SK-N-SH treated with all-trans-retinoic acid at 6 μM for 48 hours (cell line): ENCODE results near the gene TNS3.
"Not testable (repeated sequence)": the region's sequence is repeated elsewhere in the genome, so short reads cannot be mapped to it uniquely, and the experiment has no call there.

Experiments used
- ATAC-seq: fragments of 200-7000 bp; cut with Tn5 transposase; 3 replicates; pipeline ENCODE4 v1.9.1; 2020; ENCODE audit warnings: mild to moderate bottlenecking, moderate library complexity
- ARNTL ChIP-seq: fragments of 450-650 bp; formaldehyde crosslinking; IDR thresholded peaks from 2 replicates; pipeline ENCODE4 v1.5.0; 2020; ENCODE audit warnings: low read depth, mild to moderate bottlenecking, moderate library complexity, borderline replicate concordance
- BACH2 ChIP-seq: fragments of 250-450 bp; sonication (Bioruptor Pico); IDR thresholded peaks from 2 replicates; pipeline ENCODE4 v1.9.0; 2021; ENCODE audit warnings: mild to moderate bottlenecking, borderline replicate concordance
- CREB5 ChIP-seq: fragments of 250-450 bp; sonication (Bioruptor Pico); IDR thresholded peaks from 2 replicates; pipeline ENCODE4 v1.5.1; 2020; ENCODE audit warnings: low read depth, mild to moderate bottlenecking, moderate library complexity
- CSDC2 ChIP-seq: fragments of 250-450 bp; sonication (Bioruptor Pico); IDR thresholded peaks from 2 replicates; pipeline ENCODE4 v1.5.0; 2020; ENCODE audit warnings: mild to moderate bottlenecking, moderate library complexity
- GLIS3 ChIP-seq: fragments of 250-450 bp; sonication (Bioruptor Pico); IDR thresholded peaks from 2 replicates; pipeline ENCODE4 v1.5.0; 2020; ENCODE audit warnings: mild to moderate bottlenecking, moderate library complexity
- ISL1 ChIP-seq: fragments of 250-450 bp; sonication (Bioruptor Pico); IDR thresholded peaks from 2 replicates; pipeline ENCODE4 v2.1.2; 2022; ENCODE audit warnings: mild to moderate bottlenecking, moderate library complexity
- OSR1 ChIP-seq: fragments of 250-450 bp; sonication (Bioruptor Pico); IDR thresholded peaks from 2 replicates; pipeline ENCODE4 v1.8.0; 2022; ENCODE audit warnings: moderate library complexity, mild to moderate bottlenecking, inconsistent platforms
- PPARA ChIP-seq: fragments of 250-450 bp; sonication (Bioruptor Pico); IDR thresholded peaks from 2 replicates; pipeline ENCODE4 v1.5.0; 2020; ENCODE audit warnings: mild to moderate bottlenecking, borderline replicate concordance
- SNAI2 ChIP-seq: fragments of 250-450 bp; sonication (Bioruptor Pico); IDR thresholded peaks from 2 replicates; pipeline ENCODE4 v1.5.0; 2020; ENCODE audit warnings: mild to moderate bottlenecking, moderate library complexity
- TCF4 ChIP-seq: fragments of 250-450 bp; sonication (Bioruptor Pico); IDR thresholded peaks from 2 replicates; pipeline ENCODE4 v1.8.0; 2021; ENCODE audit warnings: mild to moderate bottlenecking, moderate library complexity, borderline replicate concordance
- TOX ChIP-seq: fragments of 250-450 bp; sonication (Bioruptor Pico); IDR thresholded peaks from 2 replicates; pipeline ENCODE4 v1.8.0; 2021; ENCODE audit warnings: mild to moderate bottlenecking, moderate library complexity, borderline replicate concordance
- TSHZ2 ChIP-seq: fragments of 250-450 bp; sonication (Bioruptor Pico); IDR thresholded peaks from 2 replicates; pipeline ENCODE4 v1.5.0; 2020; ENCODE audit warnings: mild to moderate bottlenecking, moderate library complexity
- ZC3H10 ChIP-seq: fragments of 250-450 bp; sonication (Bioruptor Pico); IDR thresholded peaks from 2 replicates; pipeline ENCODE4 v1.5.1; 2021; ENCODE audit warnings: mild to moderate bottlenecking, moderate library complexity
- ZFP3 ChIP-seq: fragments of 250-450 bp; sonication (Bioruptor Pico); IDR thresholded peaks from 2 replicates; pipeline ENCODE4 v1.5.0; 2020; ENCODE audit warnings: mild to moderate bottlenecking, moderate library complexity
- ZFP30 ChIP-seq: fragments of 450-650 bp; formaldehyde crosslinking; IDR thresholded peaks from 2 replicates; pipeline ENCODE4 v1.5.0; 2022; ENCODE audit warnings: mild to moderate bottlenecking, moderate library complexity
- ZNF565 ChIP-seq: fragments of 450-650 bp; formaldehyde crosslinking; conservative IDR thresholded peaks from 2 replicates; pipeline ENCODE4 v1.5.0; 2020; ENCODE audit warnings: low read depth, mild to moderate bottlenecking, moderate library complexity
- ZNF70 ChIP-seq: fragments of 450-650 bp; formaldehyde crosslinking; IDR thresholded peaks from 2 replicates; pipeline ENCODE4 v1.5.0; 2020; ENCODE audit warnings: mild to moderate bottlenecking, moderate library complexity
- ZNF8 ChIP-seq: fragments of 450-650 bp; formaldehyde crosslinking; IDR thresholded peaks from 2 replicates; pipeline ENCODE4 v1.5.0; 2020; ENCODE audit warnings: mild to moderate bottlenecking, moderate library complexity
- TF ChIP-seq, protein P1 (sequence below): fragments of 250-450 bp; sonication (Bioruptor Pico); IDR thresholded peaks from 2 replicates; pipeline ENCODE4 v1.5.1; 2021; ENCODE audit warnings: mild to moderate bottlenecking, moderate library complexity
- TF ChIP-seq, protein P2 (sequence below): fragments of 250-450 bp; sonication (Bioruptor Pico); IDR thresholded peaks from 2 replicates; pipeline ENCODE4 v1.8.0; 2021; ENCODE audit warnings: low read depth, mild to moderate bottlenecking, moderate library complexity, borderline replicate concordance
- TF ChIP-seq, protein P3 (sequence below): fragments of 250-450 bp; sonication (Bioruptor Pico); IDR thresholded peaks from 2 replicates; pipeline ENCODE4 v1.8.0; 2020; ENCODE audit warnings: mild to moderate bottlenecking, moderate library complexity, borderline replicate concordance

The TNS3 gene

GRCh38 chr7:47590215-47590614, 8.3 kb upstream of the TNS3 start:
- ATAC-seq, result not testable (repeated sequence)

DNA sequence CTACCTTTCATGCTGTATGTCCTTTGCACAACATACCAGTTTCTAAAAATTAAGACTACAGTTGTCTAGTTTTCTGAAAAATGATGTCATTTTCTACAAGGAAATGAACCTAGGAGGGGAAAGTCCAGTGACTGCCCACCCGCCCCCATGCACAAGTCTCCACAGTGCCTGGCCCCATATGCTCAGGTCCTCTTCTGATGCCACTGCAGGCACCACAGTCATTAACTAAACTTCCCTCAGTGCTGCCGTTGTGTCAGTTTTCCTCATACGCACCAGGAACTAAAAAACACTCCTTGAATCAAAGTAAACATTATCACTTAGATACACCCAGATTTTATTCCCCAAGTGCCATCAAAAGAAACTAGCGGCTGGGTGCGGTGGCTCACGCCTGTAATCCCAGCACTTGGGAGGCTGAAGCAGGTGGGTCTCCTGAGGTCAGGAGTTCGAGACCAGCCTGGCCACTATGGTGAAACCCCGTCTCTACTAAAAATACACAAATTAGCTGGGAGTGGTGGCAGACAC, 6.9 kb upstream of the TNS3 start:
- TF ChIP-seq OSR1 (CRISPR knock-in tag) (no peak), SNAI2 (no peak), ZNF70 (CRISPR knock-in tag) (no peak), ZFP30 (CRISPR knock-in tag) (no peak), ARNTL (CRISPR knock-in tag) (no peak), ZNF8 (CRISPR knock-in tag) (no peak), CREB5 (CRISPR knock-in tag) (no peak), GLIS3 (CRISPR knock-in tag) (no peak), ZC3H10 (no peak)
- TF ChIP-seq, protein P1, sequence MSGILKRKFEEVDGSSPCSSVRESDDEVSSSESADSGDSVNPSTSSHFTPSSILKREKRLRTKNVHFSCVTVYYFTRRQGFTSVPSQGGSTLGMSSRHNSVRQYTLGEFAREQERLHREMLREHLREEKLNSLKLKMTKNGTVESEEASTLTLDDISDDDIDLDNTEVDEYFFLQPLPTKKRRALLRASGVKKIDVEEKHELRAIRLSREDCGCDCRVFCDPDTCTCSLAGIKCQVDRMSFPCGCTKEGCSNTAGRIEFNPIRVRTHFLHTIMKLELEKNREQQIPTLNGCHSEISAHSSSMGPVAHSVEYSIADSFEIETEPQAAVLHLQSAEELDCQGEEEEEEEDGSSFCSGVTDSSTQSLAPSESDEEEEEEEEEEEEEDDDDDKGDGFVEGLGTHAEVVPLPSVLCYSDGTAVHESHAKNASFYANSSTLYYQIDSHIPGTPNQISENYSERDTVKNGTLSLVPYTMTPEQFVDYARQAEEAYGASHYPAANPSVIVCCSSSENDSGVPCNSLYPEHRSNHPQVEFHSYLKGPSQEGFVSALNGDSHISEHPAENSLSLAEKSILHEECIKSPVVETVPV, result no peak
- TF ChIP-seq, protein P2, sequence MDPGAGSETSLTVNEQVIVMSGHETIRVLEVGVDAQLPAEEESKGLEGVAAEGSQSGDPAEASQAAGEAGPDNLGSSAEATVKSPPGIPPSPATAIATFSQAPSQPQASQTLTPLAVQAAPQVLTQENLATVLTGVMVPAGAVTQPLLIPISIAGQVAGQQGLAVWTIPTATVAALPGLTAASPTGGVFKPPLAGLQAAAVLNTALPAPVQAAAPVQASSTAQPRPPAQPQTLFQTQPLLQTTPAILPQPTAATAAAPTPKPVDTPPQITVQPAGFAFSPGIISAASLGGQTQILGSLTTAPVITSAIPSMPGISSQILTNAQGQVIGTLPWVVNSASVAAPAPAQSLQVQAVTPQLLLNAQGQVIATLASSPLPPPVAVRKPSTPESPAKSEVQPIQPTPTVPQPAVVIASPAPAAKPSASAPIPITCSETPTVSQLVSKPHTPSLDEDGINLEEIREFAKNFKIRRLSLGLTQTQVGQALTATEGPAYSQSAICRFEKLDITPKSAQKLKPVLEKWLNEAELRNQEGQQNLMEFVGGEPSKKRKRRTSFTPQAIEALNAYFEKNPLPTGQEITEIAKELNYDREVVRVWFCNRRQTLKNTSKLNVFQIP, result no peak
- no peak for ATAC-seq

GRCh38 chr7:47587976-47588375, 6.1 kb upstream of the TNS3 start:
- no peak for ATAC-seq
- no peak for TF ChIP-seq BACH2 (CRISPR knock-in tag)
- TF ChIP-seq, protein P2, result no peak
- TF ChIP-seq ZNF70 (CRISPR knock-in tag), result no peak
- TF ChIP-seq ZFP3 (CRISPR knock-in tag), result no peak
- TF ChIP-seq CREB5 (CRISPR knock-in tag), result no peak
- no peak for TF ChIP-seq TOX
- TF ChIP-seq ISL1 (CRISPR knock-in tag), result no peak
- no peak for TF ChIP-seq CSDC2 (CRISPR knock-in tag)
- TF ChIP-seq, protein P1, result no peak
- TF ChIP-seq PPARA (CRISPR knock-in tag), result no peak
- no peak for TF ChIP-seq GLIS3 (CRISPR knock-in tag)
- TF ChIP-seq TSHZ2 (CRISPR knock-in tag), result no peak
- TF ChIP-seq, protein P3, sequence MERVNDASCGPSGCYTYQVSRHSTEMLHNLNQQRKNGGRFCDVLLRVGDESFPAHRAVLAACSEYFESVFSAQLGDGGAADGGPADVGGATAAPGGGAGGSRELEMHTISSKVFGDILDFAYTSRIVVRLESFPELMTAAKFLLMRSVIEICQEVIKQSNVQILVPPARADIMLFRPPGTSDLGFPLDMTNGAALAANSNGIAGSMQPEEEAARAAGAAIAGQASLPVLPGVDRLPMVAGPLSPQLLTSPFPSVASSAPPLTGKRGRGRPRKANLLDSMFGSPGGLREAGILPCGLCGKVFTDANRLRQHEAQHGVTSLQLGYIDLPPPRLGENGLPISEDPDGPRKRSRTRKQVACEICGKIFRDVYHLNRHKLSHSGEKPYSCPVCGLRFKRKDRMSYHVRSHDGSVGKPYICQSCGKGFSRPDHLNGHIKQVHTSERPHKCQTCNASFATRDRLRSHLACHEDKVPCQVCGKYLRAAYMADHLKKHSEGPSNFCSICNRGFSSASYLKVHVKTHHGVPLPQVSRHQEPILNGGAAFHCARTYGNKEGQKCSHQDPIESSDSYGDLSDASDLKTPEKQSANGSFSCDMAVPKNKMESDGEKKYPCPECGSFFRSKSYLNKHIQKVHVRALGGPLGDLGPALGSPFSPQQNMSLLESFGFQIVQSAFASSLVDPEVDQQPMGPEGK (CRISPR knock-in tag), result no peak
- no peak for TF ChIP-seq TCF4 (CRISPR knock-in tag)
- no peak for TF ChIP-seq ZFP30 (CRISPR knock-in tag)
- TF ChIP-seq OSR1 (CRISPR knock-in tag), result no peak
- no peak for TF ChIP-seq SNAI2
- TF ChIP-seq ZNF565 (CRISPR knock-in tag), result no peak
